ENCODE results near the gene OVOL3.

The OVOL3 gene

DNA sequence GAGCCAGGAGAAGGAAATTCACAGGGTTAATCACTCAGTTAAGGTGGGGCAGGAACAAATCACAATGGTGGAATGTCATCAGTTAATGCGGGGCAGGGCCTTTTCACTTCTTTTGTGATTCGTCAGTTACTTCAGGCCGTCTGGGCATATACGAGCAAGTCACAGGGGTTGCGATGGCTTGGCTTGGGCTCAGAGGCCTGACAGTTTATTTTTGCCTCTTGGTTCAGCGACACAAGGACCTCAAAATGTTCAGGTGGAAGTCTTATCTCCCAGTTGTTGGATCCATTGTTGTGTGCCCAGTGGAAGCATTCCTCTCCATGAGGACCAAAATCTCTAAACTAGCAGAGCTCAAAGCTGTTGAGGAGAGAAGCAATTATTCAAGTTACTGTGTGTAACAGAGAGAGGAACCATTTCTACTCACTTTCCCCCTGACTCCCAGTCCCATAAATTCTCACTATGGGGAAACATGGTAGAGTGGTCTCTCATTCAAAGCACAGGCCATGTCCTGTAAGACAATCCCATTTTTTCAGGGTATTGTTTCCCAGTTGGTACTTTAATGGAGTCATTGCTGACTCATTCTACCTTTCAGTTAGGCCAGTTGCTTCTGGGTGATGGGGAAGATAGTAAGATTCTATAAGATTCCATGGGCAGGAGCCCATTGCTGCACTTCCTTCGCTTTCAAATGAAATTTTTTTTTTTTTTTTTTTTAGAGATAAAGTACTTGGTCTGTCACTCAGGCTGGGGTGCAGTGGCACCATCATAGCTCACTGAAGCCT, 50.1 kb downstream of the OVOL3 start:
- in situ Hi-C loops (cut with HindIII; ENCODE audit: low sequenced_read_pairs) = no loop called here
